Ectodermal cell (in vitro differentiated cells): ENCODE data around the gene KIRREL3.

Experiments
- H3K27ac ChIP-seq: 2 replicates; pipeline ENCODE4 v1.7.0; 2013; ENCODE audit warnings: mild to moderate bottlenecking, low read depth, low read length; ENCODE audit not compliant: insufficient read depth, poor library complexity, severe bottlenecking
- H3K27me3 ChIP-seq: 2 replicates; pipeline ENCODE4 v1.7.0; 2013; ENCODE audit warnings: mild to moderate bottlenecking, low read length; ENCODE audit not compliant: insufficient read depth, control insufficient read depth, poor library complexity, severe bottlenecking
- H3K36me3 ChIP-seq: one replicate; pipeline ENCODE4 v1.7.0; 2013; ENCODE audit warnings: low read length; ENCODE audit not compliant: control insufficient read depth, insufficient read depth
- H3K4me1 ChIP-seq: one replicate; pipeline ENCODE4 v1.7.0; 2013; ENCODE audit warnings: low read length; ENCODE audit not compliant: control insufficient read depth, insufficient read depth
- H3K4me3 ChIP-seq: 2 replicates; pipeline ENCODE4 v1.7.0; 2013; ENCODE audit warnings: low read depth, low read length, control low read depth; ENCODE audit not compliant: insufficient read depth
- H3K9me3 ChIP-seq: 2 replicates; pipeline ENCODE4 v1.7.0; 2013; ENCODE audit warnings: mild to moderate bottlenecking, low read length, moderate library complexity; ENCODE audit not compliant: control insufficient read depth
- WGBS, 2 experiments: methylation state at CpG; one replicate each; pipeline ENCODE4 v1.1.7; 2013; ENCODE audit warnings: missing lambda C conversion rate in 2 of 2; 5-methylcytosine and 5-hydroxymethylcytosine counted together

The KIRREL3 gene

DNA sequence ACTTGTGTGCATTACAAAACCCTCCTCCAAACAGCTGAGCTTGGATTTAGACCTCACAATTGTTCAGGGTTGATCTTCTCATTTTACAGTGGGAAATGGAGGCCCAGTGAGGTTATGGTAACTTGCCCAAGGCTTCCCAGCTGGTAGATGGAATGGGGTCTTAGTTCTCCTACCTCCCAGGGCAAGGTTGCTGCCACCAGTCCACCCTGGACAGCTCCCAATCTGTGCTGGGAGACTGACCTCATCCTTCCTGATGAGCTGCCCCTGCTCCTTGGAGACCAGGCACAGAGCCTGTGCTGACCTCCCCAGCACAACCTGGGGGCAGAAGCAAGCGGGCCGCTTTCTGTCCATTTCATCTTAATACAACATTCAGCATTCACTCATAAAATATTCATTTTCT is 454.4 kb downstream of the KIRREL3 start:
- no peak overlapping the region for H3K27ac ChIP-seq
- no peak overlapping the region for H3K4me3 ChIP-seq
- H3K4me1 ChIP-seq: peaks cover 43% of the 10 kb centered on the region
- H3K36me3 ChIP-seq: no peaks in the 10 kb centered on the region
- H3K9me3 ChIP-seq: no peaks in the 10 kb centered on the region
- no peaks in the 10 kb centered on the region for H3K27me3 ChIP-seq
- WGBS, 2 experiments: 86 to 97% methylated on average over 2 of the region's 2 CpGs

DNA sequence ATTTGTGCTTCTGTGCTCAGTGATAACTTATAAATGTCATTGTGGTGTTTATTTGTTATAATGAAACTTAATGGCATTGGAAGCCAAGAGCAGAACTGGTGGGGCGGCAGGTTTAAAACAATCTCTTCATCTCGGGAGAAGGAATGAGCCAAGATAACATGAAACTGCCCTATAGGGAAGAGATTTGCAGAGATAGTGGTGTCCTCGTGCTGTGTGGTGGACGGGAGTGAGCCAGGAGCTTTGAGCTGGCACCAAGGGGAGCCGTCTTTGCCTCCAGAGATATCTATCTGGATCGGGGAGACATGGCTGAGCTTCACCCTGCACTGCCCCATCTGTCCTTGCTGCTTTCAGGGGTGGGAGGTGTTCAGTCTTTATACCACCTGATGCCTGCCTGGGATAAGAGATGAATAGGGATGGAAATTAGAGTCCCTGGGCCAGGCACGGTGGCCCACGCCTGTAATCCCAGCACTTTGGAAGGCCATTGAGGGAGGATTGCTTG is 455.5 kb downstream of the KIRREL3 start:
- WGBS, 2 experiments: 79 to 88% methylated on average over 8 of the region's 8 CpGs
- no peaks in the 10 kb centered on the region for H3K36me3 ChIP-seq
- H3K27me3 ChIP-seq: no peaks in the 10 kb centered on the region
- peak overlapping the region; percentile 20 for H3K27ac ChIP-seq
- H3K9me3 ChIP-seq: no peaks in the 10 kb centered on the region
- H3K4me3 ChIP-seq: no peak overlapping the region
- peaks cover 36% of the 10 kb centered on the region for H3K4me1 ChIP-seq

DNA sequence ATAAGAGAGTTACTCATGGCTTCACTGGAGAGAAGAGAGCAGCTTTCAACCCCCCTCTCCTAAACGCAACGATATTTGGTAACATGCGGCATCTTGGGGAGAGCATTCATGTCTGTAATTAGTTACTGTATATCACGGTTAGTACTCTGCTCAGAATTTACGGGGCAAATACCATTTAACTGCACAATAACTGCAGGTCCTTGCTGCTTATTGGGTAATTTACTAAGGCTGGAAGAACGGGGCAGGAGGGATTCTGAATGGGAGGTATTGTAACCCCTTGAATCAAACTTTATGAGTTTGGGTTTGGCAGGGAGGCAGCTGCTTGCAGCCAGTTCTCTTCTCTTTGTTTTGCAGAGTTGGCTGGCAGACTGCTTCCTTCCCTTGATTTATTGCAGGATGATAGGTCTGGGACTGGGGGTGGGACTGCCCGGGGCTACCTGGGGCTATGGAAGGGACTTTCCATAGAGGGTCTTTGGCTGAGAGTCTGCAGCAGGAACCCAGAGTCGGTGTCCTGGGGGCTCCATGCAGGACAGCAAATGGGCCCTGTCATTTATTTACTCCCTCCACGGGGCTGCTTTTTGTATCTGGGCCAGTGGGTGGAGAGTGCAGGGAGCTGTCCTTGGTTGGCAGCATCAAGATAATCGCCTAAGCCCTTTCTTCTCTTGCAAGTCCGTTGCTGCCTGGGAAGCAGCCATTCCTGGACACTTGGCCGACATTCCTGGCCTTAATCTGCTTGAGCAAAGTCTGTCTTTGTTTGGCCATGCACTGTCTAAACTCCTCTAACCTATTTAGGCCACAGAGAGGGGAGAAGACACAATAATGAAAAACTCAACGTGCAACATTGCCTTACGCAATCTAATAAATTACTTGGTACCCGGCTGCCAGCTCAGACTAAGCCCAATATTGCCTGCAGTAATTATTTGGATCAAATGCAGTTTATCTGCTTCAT is 456.2 kb downstream of the KIRREL3 start:
- Histone ChIP-seq H3K4me1 (peaks cover 29% of the 10 kb centered on the region), H3K27ac (peak overlapping the region; percentile 20), H3K36me3 (no peaks in the 10 kb centered on the region), H3K27me3 (no peaks in the 10 kb centered on the region), H3K9me3 (no peaks in the 10 kb centered on the region), H3K4me3 (no peak overlapping the region)
- WGBS, 2 experiments: 30 to 39% methylated on average over 14 to 15 of the region's 15 CpGs

DNA sequence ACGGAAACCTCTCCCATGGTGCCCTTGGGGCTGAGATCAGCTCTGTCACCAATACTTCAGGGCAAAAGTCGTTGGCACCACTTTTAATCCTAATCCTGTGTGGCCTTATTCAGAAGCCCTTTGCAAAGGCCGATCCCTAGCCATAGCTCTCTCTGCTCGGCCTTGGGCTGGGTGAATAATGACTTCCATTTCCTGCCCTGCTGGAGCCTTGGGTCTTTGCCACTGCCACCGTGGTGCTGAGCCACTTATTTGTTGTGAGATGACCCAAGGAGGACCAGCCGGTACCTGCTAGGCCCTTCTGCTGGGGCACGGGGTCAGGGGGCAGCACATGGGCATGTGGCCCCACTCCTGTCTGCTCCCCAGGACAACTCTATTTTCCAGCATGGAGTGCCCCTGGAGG is 456.9 kb downstream of the KIRREL3 start:
- Histone ChIP-seq H3K27me3 (no peaks in the 10 kb centered on the region), H3K36me3 (no peaks in the 10 kb centered on the region), H3K4me3 (no peak overlapping the region), H3K9me3 (no peaks in the 10 kb centered on the region), H3K27ac (no peak overlapping the region), H3K4me1 (peaks cover 24% of the 10 kb centered on the region)
- WGBS, 2 experiments: 53 to 59% methylated on average over 7 of the region's 7 CpGs

DNA sequence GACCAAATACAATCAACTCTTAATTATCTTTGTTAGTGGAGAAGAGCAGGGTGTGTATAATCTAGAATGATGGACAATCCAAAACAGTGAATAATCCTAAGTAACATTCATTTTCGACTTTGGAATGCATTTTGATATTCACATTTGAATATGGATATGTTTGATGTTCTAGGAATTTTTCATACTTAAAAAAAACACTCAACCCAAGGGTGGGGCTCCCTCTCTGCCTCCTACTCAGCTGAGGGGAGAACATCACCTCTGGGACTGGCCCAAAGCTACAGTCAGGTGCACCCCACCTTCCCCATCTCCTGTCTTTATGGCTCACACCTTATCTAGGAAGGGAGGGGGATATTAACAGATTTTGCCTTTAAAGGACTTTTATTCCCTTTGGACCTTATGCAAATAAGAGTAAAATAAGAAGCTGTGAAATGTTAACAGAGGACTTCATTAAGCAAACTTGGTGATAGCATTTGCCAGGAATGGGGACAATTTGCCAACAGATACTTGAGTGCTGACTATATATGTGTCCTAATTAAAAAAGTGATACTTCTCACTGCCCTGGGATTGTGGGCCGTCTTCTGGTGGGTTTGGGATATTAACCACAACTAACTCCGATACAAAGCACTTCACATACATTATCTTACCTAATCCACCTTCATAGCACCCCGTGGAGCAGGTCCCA is 458.1 kb downstream of the KIRREL3 start:
- H3K36me3 ChIP-seq: no peaks in the 10 kb centered on the region
- H3K27ac ChIP-seq: no peak overlapping the region
- H3K4me3 ChIP-seq: no peak overlapping the region
- H3K9me3 ChIP-seq: no peaks in the 10 kb centered on the region
- H3K4me1 ChIP-seq: peaks cover 24% of the 10 kb centered on the region
- H3K27me3 ChIP-seq: no peaks in the 10 kb centered on the region
- 94 to 95% methylated on average over 3 of the region's 4 CpGs for WGBS, 2 experiments

DNA sequence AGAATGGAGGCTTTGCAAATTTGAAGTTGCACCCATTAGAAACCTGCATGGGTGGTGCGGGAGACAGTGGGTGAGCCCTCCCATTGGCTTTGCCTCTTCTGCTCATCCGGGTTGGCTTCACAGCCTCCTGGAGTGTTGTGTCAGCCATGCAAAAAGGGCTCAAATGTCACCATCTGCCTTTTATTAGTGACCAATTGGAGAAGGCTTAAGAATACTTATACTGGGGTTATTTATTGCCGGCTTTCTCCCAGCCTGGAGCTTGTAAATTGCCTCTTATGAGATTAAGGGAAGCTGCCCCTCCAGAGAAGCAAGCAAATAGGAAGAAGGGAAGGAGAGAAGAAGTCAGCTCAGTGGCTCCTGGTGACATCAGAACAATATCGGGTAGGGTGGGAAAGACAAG is 462.5 kb downstream of the KIRREL3 start:
- Histone ChIP-seq H3K9me3 (no peaks in the 10 kb centered on the region), H3K4me3 (no peak overlapping the region), H3K4me1 (peaks cover 8% of the 10 kb centered on the region), H3K27me3 (no peaks in the 10 kb centered on the region), H3K27ac (no peak overlapping the region), H3K36me3 (no peaks in the 10 kb centered on the region)
- WGBS, 2 experiments: 86% methylated on average over 4 of the region's 4 CpGs

DNA sequence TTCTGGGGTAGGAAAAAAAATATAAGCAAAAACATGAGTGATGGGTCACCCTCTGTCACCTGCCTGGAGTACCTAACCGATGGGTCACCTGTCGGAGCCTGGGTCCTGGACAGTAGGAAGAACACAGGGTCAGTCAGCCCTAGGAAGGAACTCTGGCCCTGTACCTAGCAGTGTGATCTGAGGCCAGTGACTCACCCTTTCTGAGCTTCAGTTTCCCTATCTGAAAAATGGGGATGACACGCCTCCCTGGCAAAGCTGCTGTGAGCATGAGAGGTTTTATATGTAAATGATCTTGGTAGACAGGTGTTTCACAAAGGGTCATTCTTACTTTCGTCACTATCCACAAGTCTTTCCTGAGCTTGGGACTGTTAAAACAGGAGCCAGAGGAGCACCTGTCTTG is 463.1 kb downstream of the KIRREL3 start:
- H3K36me3 ChIP-seq: no peaks in the 10 kb centered on the region
- no peak overlapping the region for H3K4me3 ChIP-seq
- peaks cover 6% of the 10 kb centered on the region for H3K4me1 ChIP-seq
- no peak overlapping the region for H3K27ac ChIP-seq
- 91 to 96% methylated on average over 4 of the region's 4 CpGs for WGBS, 2 experiments
- H3K9me3 ChIP-seq: no peaks in the 10 kb centered on the region
- H3K27me3 ChIP-seq: no peaks in the 10 kb centered on the region

DNA sequence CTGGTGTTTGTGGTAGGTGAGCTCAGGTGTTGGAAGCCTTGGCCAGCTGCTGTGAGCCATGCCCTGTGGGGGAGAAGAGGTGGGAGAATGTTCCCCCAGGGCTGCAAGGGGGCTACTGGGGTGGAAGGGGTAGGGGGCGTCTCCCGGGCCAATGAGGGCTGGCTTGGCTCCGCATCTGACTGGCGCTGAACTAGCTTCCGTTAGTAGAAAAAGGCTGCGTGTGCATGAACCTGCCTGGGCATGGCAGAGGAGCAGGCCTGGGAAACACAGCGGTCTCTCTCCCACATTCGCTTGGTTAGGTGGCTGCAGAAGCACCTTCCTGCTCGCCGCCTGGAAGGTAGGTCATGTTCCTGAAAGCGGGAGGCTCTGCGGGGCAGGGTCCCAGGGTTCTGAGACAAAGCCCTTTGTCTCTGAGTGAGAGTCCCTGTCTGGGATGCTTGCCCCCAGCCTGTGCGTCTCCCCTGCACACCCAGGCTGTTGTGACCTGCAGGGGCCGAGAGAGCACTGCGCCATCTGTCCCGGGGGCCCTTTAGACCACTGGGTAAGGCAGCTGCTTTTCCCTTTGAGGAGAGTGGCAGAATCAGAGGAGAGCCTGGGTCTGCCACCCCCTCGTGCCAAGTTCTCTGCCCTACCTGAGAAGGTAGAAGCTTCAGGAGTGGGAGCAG is 466.3 kb downstream of the KIRREL3 start:
- Histone ChIP-seq H3K4me3 (no peak overlapping the region), H3K27ac (no peak overlapping the region), H3K9me3 (no peaks in the 10 kb centered on the region), H3K36me3 (no peaks in the 10 kb centered on the region), H3K27me3 (no peaks in the 10 kb centered on the region), H3K4me1 (peaks cover 6% of the 10 kb centered on the region)
- 87 to 89% methylated on average over 17 of the region's 17 CpGs for WGBS, 2 experiments

DNA sequence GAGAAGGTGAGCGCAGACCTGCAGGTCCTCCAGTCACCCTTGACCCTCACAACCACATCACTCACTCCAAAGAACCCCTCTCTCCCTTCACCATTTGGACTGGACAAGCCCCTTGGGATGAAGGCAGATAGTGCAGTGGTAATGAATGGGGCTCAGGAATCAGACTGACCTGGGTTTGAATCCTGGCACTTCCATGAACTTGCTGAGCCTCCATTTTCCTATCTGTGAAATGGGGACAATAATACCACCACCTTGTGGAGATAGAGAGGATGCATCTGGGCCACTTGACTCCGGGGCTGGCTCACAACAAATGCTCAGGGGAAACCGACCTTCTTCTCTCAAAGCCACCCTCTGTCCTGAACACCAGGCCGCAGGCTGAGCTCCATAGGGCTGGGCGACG is 467.0 kb downstream of the KIRREL3 start:
- H3K9me3 ChIP-seq: no peaks in the 10 kb centered on the region
- H3K27ac ChIP-seq: no peak overlapping the region
- peaks cover 6% of the 10 kb centered on the region for H3K4me1 ChIP-seq
- H3K27me3 ChIP-seq: no peaks in the 10 kb centered on the region
- no peaks in the 10 kb centered on the region for H3K36me3 ChIP-seq
- H3K4me3 ChIP-seq: no peak overlapping the region
- 86 to 87% methylated on average over 6 of the region's 6 CpGs for WGBS, 2 experiments

DNA sequence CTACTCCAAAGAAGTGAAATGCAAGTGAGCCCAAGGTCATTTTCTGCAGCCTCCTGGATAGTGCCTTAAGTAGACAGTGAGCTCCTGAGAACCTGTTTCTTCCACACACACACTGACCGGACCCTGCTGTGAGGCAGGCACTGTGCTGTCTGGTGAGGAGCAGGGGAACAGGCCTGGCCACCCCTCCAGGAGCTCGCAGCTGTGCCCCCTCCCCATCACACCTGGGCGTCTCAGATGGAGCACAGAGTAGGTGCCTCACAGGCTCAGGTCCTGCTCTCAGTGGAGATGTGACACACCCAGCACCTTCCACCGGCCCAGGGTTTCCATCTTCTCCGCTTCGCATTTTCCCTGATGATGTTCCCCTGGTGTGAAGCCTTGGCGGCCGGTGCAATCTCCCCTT is 470.2 kb downstream of the KIRREL3 start:
- peaks cover 9% of the 10 kb centered on the region for H3K4me1 ChIP-seq
- no peaks in the 10 kb centered on the region for H3K36me3 ChIP-seq
- no peaks in the 10 kb centered on the region for H3K9me3 ChIP-seq
- WGBS, 2 experiments: 90 to 91% methylated on average over 8 of the region's 8 CpGs
- no peak overlapping the region for H3K27ac ChIP-seq
- no peak overlapping the region for H3K4me3 ChIP-seq
- H3K27me3 ChIP-seq: no peaks in the 10 kb centered on the region
